SK-N-SH (cell line): ENCODE measurements around the gene CD300LF.

ENCODE experiments used
- ELF1 ChIP-seq: IDR thresholded peaks from 2 replicates; pipeline ENCODE4 v1.4.0; 2012
- EZH2phosphoT487 ChIP-seq: fragments of 200-600 bp; sonication (generic); IDR thresholded peaks from 2 replicates; pipeline ENCODE4 v1.6.1; 2017; ENCODE audit warnings: low read depth, mixed run types, mild to moderate bottlenecking, antibody characterized with exemption, moderate library complexity, borderline replicate concordance
- GABPA ChIP-seq: IDR thresholded peaks from 2 replicates; pipeline ENCODE4 v1.4.0; 2012; ENCODE audit warnings: low read depth, mild to moderate bottlenecking
- NFIC ChIP-seq: IDR thresholded peaks from 2 replicates; pipeline ENCODE4 v1.4.0; 2012; ENCODE audit warnings: borderline replicate concordance
- PBX3 ChIP-seq: IDR thresholded peaks from 2 replicates; pipeline ENCODE4; 2012
- POLR2AphosphoS5 ChIP-seq: IDR thresholded peaks from 2 replicates; pipeline ENCODE4 v1.6.1; 2012; ENCODE audit warnings: low read depth, low read length
- RFX5 ChIP-seq: IDR thresholded peaks from 2 replicates; pipeline ENCODE4 v1.6.1; 2012; ENCODE audit warnings: mild to moderate bottlenecking, improper control_type of control experiment, low read length
- TEAD4 ChIP-seq: IDR thresholded peaks from 2 replicates; pipeline ENCODE4 v1.4.0; 2012; ENCODE audit warnings: mild to moderate bottlenecking, borderline replicate concordance; ENCODE audit not compliant: insufficient read depth
- USF2 ChIP-seq: fragments of 150-350 bp; IDR thresholded peaks from 2 replicates; pipeline ENCODE4 v1.6.1; 2017; ENCODE audit warnings: antibody characterized with exemption, low read length, low read depth, borderline replicate concordance
- TF ChIP-seq, protein P1 (sequence below): fragments of 200-600 bp; sonication (generic); IDR thresholded peaks from 2 replicates; pipeline ENCODE4 v1.6.1; 2017; ENCODE audit warnings: antibody characterized with exemption, mild to moderate bottlenecking, moderate library complexity
- TF ChIP-seq, protein P2 (sequence below): IDR thresholded peaks from 2 replicates; pipeline ENCODE4 v1.4.0; 2012; ENCODE audit warnings: low read depth, borderline replicate concordance

DNA sequence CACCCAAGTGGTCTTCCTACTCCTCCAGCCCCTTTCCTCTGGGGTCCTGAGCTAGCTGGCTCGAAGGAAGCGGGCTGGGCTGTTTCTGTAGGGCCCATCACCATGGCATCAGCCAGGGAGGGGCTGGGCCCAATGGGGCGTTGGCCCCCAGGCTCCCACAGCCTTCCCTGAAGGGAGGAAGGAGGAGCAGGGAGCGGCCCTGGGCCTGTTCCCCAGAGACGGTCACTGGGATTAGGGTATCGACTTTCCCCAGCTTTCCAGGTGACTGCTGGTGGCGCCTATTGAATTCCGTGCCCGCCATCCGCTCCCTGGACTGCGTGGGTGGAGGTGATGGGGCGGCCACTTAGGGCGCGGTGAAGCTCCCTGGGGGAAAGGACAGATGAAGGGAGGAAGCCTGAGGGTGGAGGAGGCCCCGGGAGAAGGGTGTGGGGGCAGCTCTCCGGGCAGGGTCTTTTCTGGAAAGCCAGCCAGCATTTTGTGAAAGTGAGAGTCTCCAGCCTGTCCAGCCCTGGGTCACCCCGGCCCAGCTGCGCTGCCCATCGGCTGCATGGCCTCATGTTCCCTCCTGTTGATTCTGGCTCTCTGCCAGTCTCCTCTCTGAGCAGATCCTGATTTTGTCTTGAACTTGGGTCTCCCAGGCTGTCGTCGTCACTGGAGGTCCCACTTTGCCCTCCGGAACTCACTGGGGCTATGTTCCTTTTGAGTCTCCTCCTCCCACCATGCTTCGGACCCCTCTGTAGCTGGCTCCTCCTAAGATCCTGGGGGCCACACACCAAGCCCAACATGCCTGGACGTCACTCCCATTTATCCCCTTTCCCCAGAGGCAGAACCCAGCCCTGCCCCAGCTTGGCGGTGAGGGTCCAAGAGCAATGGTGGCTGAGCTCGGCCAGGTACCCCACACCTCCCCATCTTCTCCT, 45.5 kb upstream of the CD300LF start:
- TF ChIP-seq NFIC, result peak; percentile 76
- TF ChIP-seq, protein P1, sequence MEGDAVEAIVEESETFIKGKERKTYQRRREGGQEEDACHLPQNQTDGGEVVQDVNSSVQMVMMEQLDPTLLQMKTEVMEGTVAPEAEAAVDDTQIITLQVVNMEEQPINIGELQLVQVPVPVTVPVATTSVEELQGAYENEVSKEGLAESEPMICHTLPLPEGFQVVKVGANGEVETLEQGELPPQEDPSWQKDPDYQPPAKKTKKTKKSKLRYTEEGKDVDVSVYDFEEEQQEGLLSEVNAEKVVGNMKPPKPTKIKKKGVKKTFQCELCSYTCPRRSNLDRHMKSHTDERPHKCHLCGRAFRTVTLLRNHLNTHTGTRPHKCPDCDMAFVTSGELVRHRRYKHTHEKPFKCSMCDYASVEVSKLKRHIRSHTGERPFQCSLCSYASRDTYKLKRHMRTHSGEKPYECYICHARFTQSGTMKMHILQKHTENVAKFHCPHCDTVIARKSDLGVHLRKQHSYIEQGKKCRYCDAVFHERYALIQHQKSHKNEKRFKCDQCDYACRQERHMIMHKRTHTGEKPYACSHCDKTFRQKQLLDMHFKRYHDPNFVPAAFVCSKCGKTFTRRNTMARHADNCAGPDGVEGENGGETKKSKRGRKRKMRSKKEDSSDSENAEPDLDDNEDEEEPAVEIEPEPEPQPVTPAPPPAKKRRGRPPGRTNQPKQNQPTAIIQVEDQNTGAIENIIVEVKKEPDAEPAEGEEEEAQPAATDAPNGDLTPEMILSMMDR, result no peak
- TF ChIP-seq TEAD4, result no peak
- TF ChIP-seq POLR2AphosphoS5, result no peak
- no peak for TF ChIP-seq GABPA
- TF ChIP-seq, protein P2, sequence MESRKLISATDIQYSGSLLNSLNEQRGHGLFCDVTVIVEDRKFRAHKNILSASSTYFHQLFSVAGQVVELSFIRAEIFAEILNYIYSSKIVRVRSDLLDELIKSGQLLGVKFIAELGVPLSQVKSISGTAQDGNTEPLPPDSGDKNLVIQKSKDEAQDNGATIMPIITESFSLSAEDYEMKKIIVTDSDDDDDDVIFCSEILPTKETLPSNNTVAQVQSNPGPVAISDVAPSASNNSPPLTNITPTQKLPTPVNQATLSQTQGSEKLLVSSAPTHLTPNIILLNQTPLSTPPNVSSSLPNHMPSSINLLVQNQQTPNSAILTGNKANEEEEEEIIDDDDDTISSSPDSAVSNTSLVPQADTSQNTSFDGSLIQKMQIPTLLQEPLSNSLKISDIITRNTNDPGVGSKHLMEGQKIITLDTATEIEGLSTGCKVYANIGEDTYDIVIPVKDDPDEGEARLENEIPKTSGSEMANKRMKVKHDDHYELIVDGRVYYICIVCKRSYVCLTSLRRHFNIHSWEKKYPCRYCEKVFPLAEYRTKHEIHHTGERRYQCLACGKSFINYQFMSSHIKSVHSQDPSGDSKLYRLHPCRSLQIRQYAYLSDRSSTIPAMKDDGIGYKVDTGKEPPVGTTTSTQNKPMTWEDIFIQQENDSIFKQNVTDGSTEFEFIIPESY, result no peak
- TF ChIP-seq EZH2phosphoT487, result no peak
- TF ChIP-seq RFX5, result no peak
- TF ChIP-seq ELF1, result no peak
- TF ChIP-seq PBX3, result no peak
- TF ChIP-seq USF2, result no peak
